Measurements from ENCODE around the gene PRR30. TPM values are rescaled to one million over a fixed set of nuclear protein-coding genes. Genes with fewer than 3 reads are reported as not detected.

Gene PRR30
- total RNA-seq, 2 donors from 2014 or later, result not detected

DNA sequence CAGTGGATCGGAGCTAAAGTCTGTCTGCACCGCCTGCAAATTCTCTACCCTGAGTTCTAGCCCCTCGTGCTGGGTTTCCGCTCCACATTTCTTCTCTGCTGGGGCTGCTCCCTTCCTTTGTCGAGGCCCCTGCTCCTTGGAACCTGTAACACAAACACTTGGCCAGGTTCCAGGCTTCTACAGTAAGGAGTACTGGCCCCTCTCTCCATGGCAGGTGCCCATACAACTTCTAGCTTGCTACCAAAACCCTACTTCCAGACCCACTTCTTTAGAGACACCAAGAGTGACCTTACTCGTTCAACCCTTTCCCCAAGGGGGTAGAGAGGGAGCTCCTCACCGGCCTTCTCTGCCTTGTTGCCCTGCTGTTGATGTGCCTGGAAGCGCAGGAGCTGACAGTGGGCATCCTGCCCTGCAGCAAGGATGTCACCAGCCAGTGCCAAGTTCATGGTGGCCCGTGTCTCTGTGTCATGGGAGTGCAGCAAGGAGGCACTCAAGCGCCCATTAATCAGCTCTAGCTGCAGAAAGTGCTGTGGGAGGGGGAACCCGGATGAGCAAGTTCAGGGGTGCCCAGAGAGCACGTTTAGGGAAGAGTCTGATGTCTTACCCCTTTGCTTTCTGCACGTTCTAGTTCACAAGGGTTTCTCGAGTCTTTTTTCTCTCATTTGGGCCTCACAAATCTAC lies 5.9 kb downstream of the PRR30 start:
- peak overlapping the region; percentile 89 for H3K4me3 ChIP-seq
- H3K4me1 ChIP-seq (ENCODE audit: control insufficient read depth in 1 of 2, low read depth in 2 of 2), result peaks cover 8 to 19% of the 10 kb centered on the region in 2 donors
- TF ChIP-seq, protein P1, sequence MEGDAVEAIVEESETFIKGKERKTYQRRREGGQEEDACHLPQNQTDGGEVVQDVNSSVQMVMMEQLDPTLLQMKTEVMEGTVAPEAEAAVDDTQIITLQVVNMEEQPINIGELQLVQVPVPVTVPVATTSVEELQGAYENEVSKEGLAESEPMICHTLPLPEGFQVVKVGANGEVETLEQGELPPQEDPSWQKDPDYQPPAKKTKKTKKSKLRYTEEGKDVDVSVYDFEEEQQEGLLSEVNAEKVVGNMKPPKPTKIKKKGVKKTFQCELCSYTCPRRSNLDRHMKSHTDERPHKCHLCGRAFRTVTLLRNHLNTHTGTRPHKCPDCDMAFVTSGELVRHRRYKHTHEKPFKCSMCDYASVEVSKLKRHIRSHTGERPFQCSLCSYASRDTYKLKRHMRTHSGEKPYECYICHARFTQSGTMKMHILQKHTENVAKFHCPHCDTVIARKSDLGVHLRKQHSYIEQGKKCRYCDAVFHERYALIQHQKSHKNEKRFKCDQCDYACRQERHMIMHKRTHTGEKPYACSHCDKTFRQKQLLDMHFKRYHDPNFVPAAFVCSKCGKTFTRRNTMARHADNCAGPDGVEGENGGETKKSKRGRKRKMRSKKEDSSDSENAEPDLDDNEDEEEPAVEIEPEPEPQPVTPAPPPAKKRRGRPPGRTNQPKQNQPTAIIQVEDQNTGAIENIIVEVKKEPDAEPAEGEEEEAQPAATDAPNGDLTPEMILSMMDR (IDR thresholded peaks at IDR 0.05), result no peak
- peaks cover 19% of the 10 kb centered on the region for H3K36me3 ChIP-seq
- H3K27ac ChIP-seq, result peak overlapping the region in 1 of 2 donors; percentile 2
- no peaks in the 10 kb centered on the region for H3K9me3 ChIP-seq
- ATAC-seq (ENCODE audit: insufficient number of reproducible peaks, low FRiP score, low read depth), result no peak
- no peak for DNase-seq (ENCODE audit: low spot score)
- H3K27me3 ChIP-seq (replicated peaks; ENCODE audit: insufficient read depth), result no peaks in the 10 kb centered on the region

DNA sequence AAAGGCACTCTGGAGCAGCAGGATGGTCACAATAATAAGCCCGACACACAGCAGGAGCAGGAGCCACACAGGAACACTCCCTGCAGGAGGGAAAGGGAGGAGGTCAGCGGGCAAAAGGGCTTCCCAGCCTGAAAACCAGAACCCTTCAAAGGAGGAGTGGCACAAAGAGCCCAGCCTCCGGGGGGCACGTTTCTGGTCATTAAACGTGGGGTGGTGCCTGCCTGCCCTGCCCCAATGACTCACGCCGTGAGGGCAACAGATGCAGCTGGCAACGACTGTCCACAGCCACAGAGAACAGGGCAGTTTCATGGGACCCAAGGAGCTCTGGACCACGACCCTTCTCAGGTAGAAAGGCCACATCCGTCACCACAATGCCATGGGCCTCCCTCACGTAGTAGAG lies 7.8 kb downstream of the PRR30 start:
- no peak for DNase-seq (ENCODE audit: low spot score)
- H3K9me3 ChIP-seq, result no peaks in the 10 kb centered on the region
- no peaks in the 10 kb centered on the region for H3K27me3 ChIP-seq (replicated peaks; ENCODE audit: insufficient read depth)
- TF ChIP-seq, protein P1 (IDR thresholded peaks at IDR 0.05), result no peak
- peaks cover 8 to 19% of the 10 kb centered on the region in 2 donors for H3K4me1 ChIP-seq (ENCODE audit: control insufficient read depth in 1 of 2, low read depth in 2 of 2)
- no peak overlapping the region for H3K4me3 ChIP-seq
- peaks cover 19% of the 10 kb centered on the region for H3K36me3 ChIP-seq
- no peak for ATAC-seq (ENCODE audit: insufficient number of reproducible peaks, low FRiP score, low read depth)
- no peak overlapping the region for H3K27ac ChIP-seq

DNA sequence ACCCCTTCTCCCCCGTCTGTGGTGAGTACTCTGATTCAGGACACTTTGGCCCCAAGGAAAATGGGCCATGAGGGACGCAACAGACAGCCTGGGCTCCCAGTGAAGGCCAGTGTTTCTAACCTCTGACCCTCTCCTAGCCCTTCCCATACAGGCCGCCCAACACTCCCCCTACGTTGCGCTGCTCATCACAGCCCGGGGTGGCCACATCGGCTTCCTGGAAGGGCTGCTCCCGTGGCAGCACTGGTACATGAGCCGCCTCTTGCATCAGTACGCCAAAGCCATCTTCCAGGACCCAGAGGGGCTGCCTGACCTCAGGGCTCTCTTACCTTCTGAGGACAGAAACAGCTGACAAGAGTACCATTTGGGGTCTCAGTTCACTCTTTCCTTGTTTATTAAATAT lies 8.8 kb downstream of the PRR30 start:
- no peak overlapping the region for H3K27ac ChIP-seq

DNA sequence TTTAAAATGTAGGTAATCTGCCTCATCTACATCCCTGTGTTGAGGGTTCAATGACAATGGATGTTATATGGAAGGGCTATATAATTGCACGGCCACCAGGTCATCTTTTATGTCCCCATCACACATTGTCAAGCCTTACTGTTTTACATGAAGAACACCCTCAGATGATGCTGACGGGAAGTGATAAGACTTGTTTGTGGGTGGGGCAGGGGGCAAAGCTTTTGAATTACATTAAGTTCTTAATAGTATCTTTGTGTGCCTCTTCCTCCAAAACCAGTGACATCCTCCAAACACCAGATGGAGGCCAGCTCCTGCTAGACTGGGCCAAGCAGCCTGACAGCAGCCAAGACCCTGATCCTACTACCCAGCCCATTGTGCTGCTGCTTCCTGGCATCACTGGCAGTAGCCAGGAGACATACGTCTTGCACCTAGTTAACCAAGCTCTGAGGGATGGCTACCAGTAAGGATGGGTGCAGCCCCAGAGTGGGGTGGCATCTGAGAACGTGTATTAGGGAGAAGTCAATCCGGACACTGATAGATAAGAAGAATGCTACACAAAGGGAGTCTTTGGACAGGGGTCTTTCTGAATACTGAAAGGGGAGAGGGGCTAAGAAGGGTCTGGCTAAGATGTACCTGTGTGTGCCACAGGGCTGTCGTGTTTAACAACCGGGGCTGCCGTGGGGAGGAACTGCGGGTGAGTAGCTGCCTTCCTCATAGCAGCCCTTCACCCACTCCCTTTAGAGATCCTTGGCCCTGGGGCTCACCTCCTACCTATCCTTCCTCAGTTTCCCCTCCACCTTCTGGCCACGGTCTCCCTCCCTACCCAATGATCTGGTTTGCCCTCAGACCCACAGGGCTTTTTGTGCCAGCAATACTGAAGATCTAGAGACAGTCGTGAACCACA lies 10.3 kb downstream of the PRR30 start:
- Histone ChIP-seq H3K27me3 (replicated peaks; ENCODE audit: insufficient read depth) (no peaks in the 10 kb centered on the region), H3K36me3 (peaks cover 19% of the 10 kb centered on the region), H3K9me3 (no peaks in the 10 kb centered on the region), H3K4me3 (no peak overlapping the region), H3K4me1 (ENCODE audit: control insufficient read depth in 1 of 2, low read depth in 2 of 2) (peaks cover 8 to 19% of the 10 kb centered on the region in 2 donors), H3K27ac (no peak overlapping the region)
- TF ChIP-seq, protein P1 (IDR thresholded peaks at IDR 0.05), result no peak
- ATAC-seq (ENCODE audit: insufficient number of reproducible peaks, low FRiP score, low read depth) (no peak), DNase-seq (ENCODE audit: low spot score) (no peak)

More for the DNA sequence above, 8.8 kb downstream of the PRR30 start:
- H3K36me3 ChIP-seq, result peaks cover 19% of the 10 kb centered on the region
- peaks cover 8 to 19% of the 10 kb centered on the region in 2 donors for H3K4me1 ChIP-seq (ENCODE audit: control insufficient read depth in 1 of 2, low read depth in 2 of 2)
- no peak overlapping the region for H3K4me3 ChIP-seq
- ATAC-seq (ENCODE audit: insufficient number of reproducible peaks, low FRiP score, low read depth) (no peak), DNase-seq (ENCODE audit: low spot score) (no peak)
- H3K27me3 ChIP-seq (replicated peaks; ENCODE audit: insufficient read depth), result no peaks in the 10 kb centered on the region
- no peaks in the 10 kb centered on the region for H3K9me3 ChIP-seq
- TF ChIP-seq, protein P1 (IDR thresholded peaks at IDR 0.05), result no peak

Data from thoracic aorta (tissue), 2 donors.